HG03108 (cell line): Measurements from ENCODE around the gene RPTOR.
"Not testable (repeated sequence)": the region's sequence is repeated elsewhere in the genome, so short reads cannot be mapped to it uniquely, and the experiment has no call there.

Source experiments
- ATAC-seq: cut with Tn5 transposase; IDR thresholded peaks from one replicate; pipeline ENCODE4 v1.9.1; 2021; ENCODE audit warnings: moderate library complexity; ENCODE audit not compliant: unreplicated experiment

RPTOR gene

GRCh38 chr17:80790981-80791742 is 246.5 kb downstream of the RPTOR start:
- ATAC-seq = no peak

- ATAC-seq = no peak
Observed at GRCh38 chr17:80791758-80792284, 247.2 kb downstream of the RPTOR start.

GRCh38 chr17:80792373-80792781 is 247.7 kb downstream of the RPTOR start:
- no peak for ATAC-seq

- ATAC-seq = no peak
Observed at GRCh38 chr17:80793421-80793820, 248.8 kb downstream of the RPTOR start.

GRCh38 chr17:80793851-80794267 is 249.2 kb downstream of the RPTOR start:
- no peak for ATAC-seq

DNA sequence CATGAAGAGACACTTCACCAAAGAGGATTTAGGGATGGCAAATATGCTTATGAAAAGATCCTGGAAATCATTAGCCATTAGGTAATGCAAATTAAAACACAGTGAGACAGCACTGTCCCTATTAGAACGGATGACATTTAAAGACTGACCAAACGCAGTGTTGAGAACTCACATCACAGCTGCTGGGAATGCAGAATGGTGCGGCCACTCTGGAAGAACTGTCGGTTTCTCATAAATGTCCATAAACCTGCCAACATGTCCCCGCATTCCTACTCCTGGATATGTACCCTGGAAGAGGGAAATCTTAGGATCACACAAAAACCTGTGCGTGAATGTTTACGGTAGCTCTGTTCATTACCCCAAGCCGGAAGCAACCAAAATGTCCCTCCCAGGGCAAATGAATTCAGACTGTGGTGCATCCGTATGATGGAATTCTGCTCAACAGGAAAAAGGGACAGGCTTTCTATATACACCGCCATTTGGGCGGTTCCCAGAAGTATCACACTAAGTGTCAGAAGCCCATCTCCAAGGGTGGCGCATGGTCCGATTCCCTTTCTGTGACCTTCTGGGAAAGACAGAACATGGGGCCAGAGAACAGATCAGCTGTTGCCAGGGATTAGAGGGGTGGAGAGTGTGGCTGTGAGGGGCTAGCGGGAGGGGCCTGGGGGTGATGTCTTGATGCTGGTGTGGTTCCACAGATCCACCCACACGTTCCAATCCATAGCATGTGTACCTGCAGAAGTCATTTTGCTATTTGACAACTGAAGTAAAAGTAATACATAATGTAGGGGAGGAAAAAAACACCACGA is 249.8 kb downstream of the RPTOR start:
- no peak for ATAC-seq

GRCh38 chr17:80795090-80795580 is 250.5 kb downstream of the RPTOR start:
- ATAC-seq = no peak

GRCh38 chr17:80795754-80796153 is 251.1 kb downstream of the RPTOR start:
- ATAC-seq = no peak

DNA sequence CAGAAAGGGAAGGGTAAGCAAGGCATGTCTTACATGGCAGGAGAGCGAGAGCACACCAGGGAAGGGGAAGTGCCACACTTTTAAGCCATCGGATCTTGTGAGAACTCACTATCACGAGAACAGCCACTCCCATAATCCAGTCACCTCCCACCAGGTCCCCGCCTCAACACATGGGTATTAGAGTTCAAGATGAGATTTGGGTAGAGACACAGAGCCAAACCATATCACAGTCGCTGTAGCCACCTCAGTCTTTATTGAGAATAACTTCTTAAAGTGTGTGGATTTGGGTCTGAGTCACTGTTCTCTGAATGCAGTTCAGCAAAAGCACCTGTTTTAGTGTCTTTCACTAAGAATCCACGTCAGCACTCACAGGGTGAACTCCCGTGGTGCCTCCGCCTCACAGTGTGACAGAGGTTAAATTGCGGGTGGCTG is 251.8 kb downstream of the RPTOR start:
- no peak for ATAC-seq

DNA sequence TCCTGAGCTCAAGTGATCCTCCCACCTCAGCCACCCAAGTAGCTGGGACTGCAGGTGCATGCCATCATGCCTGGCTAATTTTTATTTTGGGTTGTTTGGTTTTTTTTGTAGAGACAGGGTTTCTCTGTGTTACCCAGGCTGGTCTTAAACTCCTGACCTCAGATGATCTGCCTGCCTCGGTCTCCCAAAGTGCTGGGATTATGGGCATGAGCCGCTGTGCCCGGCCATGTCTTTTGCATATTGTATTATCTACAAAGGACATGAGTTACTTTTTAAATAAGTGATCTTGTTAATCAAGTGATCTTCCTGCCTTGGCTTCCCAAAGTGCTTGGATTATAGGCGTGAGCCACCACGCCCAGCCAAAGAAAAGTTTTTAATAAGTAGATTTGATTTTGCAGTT is 252.6 kb downstream of the RPTOR start:
- not testable (repeated sequence) for ATAC-seq

- ATAC-seq = no peak
Observed at GRCh38 chr17:80797741-80798594, 253.3 kb downstream of the RPTOR start.

GRCh38 chr17:80798595-80799537 is 254.2 kb downstream of the RPTOR start:
- ATAC-seq = no peak

- ATAC-seq = no peak
Observed at GRCh38 chr17:80799538-80800480, 255.2 kb downstream of the RPTOR start.

DNA sequence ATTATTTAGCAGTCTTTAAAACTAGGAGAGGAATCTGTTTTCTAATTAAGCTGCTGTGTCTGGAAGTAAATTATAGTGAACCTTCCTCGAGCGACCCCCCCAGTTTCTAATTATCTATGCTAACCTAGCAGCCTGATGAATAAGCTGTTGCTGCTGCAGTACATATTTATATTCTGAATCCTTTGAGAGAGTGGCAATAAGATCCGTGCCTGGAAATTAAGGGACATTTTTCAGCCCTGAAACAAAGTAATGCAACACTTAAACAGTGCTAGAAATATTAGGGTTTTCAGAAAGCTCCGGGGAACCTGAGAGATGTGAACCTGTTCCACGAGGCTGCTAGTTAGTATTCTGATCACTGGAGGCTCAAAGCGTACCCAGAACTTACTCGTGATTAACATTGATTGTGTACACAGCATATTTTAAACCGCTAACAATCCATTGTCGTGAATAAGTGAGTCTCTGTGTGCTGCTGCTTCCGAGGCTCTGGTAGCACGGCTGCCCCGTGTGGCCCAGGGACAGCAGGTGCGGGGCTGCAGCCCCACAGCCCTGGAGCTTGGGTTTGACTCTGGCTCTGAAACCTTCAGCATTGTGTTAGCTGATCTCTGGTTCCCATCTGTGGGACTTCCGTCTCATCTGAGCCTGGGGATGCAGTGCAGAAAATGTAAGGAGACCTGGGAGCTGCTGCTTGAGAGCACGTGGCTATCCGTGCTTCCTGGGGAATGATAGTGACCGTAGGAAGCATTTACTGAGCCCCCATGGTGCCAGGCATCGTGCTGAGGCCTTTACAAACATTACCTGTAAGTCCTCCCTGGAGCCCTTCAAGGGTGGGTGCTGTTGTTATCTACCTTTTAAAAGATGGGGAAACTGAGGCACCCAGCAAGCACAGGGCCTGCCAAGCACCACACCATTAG is 256.1 kb downstream of the RPTOR start:
- no peak for ATAC-seq

- no peak for ATAC-seq
Observed at GRCh38 chr17:80802626-80803450, 258.2 kb downstream of the RPTOR start.
